ENCODE data around the gene ZNF443.

GRCh38 chr19:12453495-12453894 lies 12.7 kb upstream of the ZNF443 start:
- TF ChIP-seq CTCF (IDR thresholded peaks at IDR 0.05 in 2 of 3, conservative IDR thresholded peaks at IDR 0.05 in 1 of 3; ENCODE audit: insufficient read depth in 2 of 3, low read depth in 1 of 3, low read length in 3 of 3), result no peak
- no peak for TF ChIP-seq HMGXB4 (CRISPR knock-in tag; IDR thresholded peaks at IDR 0.05)
- TF ChIP-seq STAG1 (CRISPR knock-in tag; IDR thresholded peaks at IDR 0.05; ENCODE audit: borderline replicate concordance), result no peak
- TF ChIP-seq NR3C1 (CRISPR knock-in tag; IDR thresholded peaks at IDR 0.05), result no peak

Measured in K562 (cell line).